ENCODE data around the gene SENP2.
A peak's percentile ranks its signal among the peaks of the same experiment; 100 is the strongest.
"Not testable (repeated sequence)": the region's sequence is repeated elsewhere in the genome, so short reads cannot be mapped to it uniquely, and the experiment has no call there.

The SENP2 gene

DNA sequence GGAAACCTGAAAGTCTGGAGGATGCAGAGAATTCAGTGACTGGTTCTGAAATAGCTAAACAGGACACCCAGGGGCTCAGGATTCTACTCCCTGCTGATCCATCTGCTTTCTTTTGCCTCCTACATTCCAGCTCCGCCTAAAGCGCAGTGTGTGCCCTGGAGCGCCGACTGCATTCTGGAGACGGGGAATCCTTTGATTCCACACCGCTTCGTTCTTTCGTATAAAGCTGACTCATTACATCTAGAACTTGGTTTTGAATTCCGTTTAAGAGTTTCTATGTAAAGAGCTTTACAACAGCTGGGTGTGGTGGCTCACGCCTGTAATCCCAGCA lies 61.8 kb downstream of the SENP2 start:
- DNase-seq (ENCODE audit: low spot score): no peak

DNA sequence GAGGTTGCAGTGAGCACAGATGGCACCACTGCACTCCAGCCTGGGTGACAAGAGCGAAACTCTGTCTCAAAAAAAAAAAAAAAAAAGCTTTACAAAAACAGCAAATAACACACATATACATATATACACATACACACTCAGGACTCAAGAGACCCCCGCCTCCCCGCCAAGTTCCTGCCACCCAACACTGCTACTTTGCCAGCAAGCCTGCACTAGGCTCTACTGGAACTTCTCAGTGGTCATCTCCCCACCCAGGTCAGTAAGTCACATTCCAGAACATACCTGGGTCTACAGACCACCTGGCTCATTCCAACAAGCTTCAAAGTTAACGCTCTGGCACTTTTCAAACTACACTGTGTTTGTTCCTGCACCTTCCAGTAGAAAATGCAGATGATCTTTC lies 62.3 kb downstream of the SENP2 start:
- DNase-seq (ENCODE audit: low spot score): no peak

GRCh38 chr3:185649414-185649813 lies 63.3 kb downstream of the SENP2 start:
- DNase-seq (ENCODE audit: low spot score): no peak

DNA sequence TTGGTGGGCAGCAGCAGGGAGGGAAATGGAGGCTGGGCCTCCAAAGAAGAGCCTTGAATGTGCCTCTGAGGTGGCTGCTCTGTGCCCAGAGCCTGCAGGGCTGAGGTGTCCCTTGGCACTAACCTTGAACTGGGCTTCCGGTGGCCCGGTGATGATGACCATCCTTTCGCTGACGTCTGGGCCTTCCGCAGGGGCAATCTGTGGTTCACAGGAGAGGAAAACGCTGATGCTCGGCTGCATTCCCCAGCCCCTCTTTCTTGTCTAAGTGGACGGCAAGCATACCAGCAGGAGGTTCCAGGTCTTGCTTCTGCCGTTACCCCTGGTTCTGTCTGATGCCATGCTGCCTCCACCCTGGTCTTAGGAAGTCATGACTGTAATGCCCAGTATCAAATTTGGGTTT lies 65.9 kb downstream of the SENP2 start:
- DNase-seq (ENCODE audit: low spot score): no peak

DNA sequence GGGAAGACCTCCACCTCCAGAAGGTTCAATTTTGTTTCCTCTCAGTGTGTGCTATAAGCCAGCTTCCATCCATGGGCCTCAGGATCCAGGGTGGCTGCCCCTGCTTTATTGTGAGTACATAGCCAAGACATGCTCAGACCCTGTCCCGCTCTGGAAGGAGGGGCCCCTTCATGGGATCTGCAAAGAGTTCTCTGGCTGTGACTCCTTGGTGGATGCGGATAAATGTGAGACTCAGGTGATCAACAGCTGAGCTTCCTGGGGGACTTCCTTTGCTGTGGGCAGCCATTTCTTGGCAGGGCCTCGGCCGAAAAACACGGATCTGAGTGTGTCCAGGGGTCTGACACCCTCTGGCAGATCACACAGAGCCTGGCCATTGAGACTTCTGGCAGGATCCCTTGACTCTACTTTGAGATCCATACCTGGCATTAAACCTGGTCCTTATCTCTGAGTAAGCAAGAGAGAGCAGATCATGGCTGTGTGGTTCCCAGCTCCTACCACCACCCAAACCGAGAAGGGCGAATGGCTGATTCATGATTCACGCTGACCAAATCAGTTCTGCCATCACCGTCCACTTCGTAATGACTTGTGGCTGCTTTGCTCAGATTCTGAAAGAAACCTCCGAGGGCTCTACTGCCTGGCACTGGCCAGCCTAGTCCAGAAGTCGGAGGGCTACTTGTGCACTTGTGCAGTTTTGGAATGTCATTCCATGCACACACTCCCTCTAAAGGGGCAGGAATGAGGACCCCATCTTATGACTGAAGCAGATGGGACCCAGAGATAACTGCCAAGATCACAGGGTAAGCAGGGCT lies 68.1 kb downstream of the SENP2 start:
- DNase-seq (ENCODE audit: low spot score): no peak

- no peak for DNase-seq (ENCODE audit: low spot score)
Observed at GRCh38 chr3:185654758-185655145, 68.7 kb downstream of the SENP2 start.

DNA sequence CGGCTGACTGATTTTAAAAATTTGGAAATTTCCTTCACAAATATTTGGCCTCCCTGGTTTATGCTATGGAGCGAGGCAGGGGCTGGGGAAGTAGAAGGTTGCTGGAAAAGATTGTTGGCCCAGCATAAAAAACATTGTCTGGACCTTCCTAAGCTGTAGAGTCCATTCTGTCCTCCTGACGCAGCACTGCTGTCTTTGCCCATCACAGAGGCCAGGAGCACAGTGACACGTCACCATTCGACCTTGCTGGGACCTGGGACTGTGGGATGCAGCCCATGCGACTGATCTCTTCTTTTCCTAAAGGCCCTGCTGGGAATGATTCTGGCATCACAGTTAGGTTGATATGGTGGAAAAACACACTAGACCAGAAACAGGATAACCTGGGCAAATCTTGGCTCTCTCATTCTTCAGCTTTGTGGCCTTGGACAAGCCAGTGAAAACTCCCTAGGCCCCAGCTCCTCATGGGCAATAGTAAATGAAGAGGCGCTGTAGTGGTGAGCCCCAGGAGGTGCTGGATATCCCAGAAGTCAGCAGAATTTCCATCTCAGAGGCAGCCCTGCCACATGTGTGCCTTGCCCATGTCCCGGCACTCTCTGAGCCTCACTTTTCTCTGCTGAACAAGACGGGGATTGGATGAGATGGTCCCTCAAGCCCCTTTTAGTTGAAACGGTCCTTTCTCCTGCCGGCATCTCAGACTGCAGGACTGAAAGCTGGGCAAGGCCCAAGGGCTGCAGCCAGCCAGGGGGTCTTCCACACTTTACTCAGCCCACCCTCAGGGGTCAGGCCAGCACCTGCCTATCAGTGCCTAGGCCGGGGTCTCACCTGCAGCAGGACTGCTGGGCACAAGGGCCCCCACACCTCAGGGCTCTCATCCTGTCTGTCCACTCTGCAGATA lies 69.6 kb downstream of the SENP2 start:
- no peak for DNase-seq (ENCODE audit: low spot score)

GRCh38 chr3:185656321-185656840 lies 70.3 kb downstream of the SENP2 start:
- peak; percentile 90 for DNase-seq (ENCODE audit: low spot score)

- no peak for DNase-seq (ENCODE audit: low spot score)
Observed at GRCh38 chr3:185657211-185657610, 71.1 kb downstream of the SENP2 start.

DNA sequence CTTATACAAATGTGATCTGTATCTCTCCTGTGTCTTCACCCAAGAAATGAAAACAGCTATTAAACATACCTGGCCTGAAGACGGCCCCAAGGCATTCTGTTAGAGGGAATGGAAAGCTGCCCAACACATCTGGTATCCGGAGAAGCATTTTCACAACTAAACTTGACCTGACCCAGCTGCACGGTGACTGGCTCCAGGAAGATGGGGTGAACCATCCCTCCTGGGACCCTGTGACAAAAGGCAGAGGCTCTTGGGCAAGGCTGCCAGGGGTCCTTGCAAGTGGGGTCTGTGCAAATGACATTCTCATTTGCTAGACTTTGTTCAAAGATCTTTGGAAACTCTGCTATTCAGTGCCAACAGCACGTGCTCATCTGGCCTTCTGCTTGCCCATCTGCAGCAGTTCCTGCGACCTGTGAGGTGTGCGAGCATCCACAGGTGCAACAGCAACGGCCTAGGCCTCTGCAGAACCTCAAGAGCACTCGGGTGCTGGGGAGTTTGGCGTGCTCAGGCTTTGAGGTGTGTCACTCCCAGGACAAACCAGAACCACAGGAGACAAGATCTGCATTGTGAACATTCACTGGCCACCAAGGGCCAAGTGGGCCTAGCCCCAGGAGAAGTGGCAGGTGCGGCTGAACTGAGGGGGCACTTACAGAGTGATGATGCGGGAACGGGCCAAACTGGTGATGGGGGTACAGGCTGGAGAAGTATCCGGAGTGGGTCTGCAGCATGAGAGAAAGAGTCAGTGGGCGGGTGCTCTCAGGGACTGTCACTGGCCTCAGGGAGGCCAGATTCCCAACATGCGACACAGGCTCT lies 71.8 kb downstream of the SENP2 start:
- no peak for DNase-seq (ENCODE audit: low spot score)

GRCh38 chr3:185658504-185658912 lies 72.4 kb downstream of the SENP2 start:
- DNase-seq (ENCODE audit: low spot score): peak; percentile 87

- no peak for DNase-seq (ENCODE audit: low spot score)
Observed at GRCh38 chr3:185658943-185659342, 72.8 kb downstream of the SENP2 start.

DNA sequence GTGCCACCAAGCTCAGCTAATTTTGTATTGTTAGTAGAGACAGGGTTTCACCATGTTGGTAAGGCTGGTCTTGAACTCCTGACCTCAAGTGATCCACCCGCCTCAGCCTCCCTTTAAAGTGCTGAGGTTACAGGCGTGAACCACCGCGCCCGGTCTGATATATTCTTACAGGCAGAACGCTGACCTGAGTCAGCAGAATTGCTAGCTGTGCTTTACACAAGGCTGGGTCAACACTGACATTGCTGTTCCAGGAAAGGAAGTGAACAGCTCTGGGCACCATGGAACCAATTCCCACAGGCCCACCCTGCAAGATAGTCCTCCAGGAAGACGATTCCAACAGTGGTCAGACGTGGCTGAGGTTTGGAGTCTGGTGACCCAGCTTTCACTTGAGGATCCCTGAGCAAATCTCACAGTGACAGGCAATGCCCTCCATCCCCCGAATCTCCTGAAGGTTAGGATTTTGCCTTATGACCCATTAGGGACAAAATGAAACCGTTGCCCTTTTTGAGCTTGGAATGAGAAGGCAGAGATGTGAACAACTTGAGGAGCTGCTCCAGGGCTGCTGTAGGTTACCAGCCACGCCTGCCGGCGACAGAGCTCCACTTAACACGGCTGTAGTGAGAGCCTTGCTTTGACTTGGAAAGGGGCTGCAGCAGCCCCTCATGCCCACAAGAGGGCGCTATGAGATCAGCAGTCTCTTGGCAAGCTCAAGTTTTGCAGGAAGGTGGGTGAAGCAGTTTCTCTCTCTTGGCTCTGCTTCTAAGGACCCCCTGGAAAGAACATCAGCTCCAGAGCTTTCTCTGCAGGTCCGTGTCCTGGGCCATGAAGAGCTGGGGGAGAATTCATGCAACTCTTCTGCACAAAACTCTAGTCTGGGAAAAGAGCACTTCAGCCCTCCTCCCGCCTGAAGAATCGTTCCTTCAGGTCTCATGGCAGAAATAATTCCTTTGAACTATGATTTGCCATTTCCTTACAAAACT lies 74.1 kb downstream of the SENP2 start:
- DNase-seq (ENCODE audit: low spot score): peak; percentile 71

DNA sequence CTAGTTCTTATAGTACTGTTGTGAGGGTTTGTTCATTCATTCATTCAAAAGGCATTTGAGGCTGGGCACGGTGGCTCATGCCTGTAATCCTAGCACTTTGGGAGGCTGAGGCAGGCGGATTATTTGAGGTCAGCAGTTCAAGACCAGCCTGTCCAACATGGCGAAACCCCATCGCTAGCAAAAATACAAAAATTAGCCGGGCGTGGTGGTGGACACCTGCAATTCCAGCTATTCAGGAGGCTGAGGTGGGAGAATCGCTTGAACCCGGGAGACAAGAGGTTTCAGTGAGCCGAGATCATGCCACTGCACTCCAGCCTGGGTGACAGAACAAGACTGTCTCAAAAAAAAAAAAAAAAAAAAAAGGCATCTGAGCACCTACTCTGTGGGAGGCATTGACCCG lies 75.2 kb downstream of the SENP2 start:
- DNase-seq (ENCODE audit: low spot score): not testable (repeated sequence)

DNA sequence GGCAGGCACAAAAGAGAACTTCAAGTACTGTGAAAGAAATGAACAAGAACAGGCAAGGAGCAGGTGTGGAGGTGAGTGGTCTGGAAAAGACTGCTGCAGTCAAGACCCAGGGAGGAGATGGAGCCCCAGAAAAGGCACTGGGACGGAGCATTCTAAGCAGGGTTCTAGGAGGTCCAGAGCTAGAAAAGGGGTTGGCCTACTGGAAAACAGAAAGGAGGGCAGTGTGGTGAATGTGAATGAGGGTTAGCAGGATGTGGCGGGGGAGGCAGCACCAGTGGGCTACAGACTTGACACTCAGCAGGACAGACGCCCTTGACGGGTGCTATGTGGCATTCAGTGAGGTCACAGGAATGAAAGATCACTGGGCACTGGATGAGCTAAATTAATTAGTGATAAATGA lies 75.7 kb downstream of the SENP2 start:
- no peak for DNase-seq (ENCODE audit: low spot score)

- DNase-seq (ENCODE audit: low spot score): no peak
Observed at GRCh38 chr3:185663929-185664328, 77.8 kb downstream of the SENP2 start.

DNA sequence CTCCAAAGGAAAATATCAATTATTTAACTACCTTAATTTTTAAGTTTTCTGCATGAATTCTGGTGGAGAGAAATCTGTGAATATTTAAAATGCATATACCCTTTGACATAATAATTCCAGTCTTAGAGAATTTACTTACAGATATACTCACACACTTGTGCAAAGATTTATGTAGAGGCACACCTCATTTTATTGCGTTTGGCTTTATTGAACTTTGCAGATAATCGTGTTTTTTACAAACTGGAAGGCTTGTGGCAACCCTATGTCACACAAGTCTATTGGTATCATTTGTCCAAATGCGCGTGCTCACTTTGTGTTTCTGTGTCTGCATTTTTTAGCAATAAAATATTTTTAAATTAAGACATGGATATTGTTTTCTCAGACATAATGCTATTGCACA lies 81.5 kb downstream of the SENP2 start:
- DNase-seq (ENCODE audit: low spot score): no peak

DNA sequence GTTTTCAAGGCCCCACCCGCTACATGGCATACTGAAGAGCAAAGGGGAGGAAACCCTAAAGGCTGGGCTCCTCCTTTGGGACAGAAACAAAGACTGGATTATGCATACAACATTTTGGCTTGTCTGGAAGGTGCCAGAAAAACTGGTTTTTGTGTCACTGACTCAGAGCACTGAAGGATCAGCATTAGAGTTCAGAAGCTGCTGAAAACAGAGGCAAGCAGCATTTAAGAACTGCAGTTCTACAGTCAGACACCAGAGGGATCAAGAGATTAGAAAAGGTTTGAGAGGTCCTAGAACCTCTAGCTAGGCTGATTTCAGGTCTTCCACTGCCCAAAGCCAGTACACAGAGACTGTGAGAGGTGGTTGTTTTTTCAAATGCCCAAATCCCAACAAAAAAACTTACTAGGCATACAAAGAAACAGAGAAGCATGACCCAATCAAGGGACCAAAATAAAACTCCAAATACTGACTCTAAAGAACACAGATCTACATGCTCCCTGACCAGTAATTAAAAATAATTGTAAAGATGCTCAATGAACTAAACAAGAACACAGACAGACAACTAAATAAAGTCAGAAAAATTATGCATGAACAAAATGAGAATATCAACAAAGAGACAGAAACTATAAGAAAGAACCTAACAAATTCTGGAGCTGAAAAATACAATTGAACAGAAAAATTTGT lies 91.2 kb downstream of the SENP2 start:
- DNase-seq (ENCODE audit: low spot score): peak; percentile 67

DNA sequence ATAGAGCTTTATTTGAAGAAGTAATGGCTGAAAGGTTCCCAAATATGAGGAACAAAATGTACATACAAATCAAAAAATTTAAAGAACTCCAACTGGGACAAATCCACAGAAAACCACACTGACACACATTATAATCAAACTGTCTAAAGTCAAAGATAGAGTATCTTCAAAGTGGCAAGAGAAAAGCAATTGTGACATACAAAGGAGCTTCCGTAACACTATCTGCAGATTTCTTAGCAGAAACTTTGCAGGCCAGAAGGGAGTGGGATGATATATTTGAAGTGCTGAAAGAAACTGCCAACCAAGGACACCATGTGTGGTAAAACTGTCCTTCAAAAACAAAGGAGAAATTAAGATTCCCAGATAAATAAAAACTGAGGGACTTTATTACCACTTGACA lies 91.9 kb downstream of the SENP2 start:
- DNase-seq (ENCODE audit: low spot score): no peak

DNA sequence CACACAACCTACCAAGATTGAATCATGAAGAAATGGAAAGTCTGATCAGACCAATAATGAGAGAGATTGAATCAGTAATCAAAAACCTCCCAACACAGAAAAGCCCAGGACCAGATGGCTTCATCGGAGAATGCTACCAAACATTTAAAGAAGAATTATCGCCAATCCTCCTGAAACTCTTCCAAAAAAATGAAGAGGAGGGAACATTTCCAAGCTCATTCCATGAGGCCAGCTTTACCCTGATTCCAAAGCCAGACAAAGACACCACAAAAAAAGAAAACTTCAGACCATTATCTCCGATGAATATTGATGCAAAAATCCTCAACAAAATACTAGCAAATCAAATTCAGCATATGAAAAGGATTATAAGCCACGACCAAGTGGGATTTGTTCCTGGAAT lies 94.1 kb downstream of the SENP2 start:
- DNase-seq (ENCODE audit: low spot score): no peak

All from AG08396 (cell line).